Activated T-helper 2 cell treated with anti-CD3 and anti-CD28 coated beads, Interferon-gamma antibody, Interleukin-2, Interleukin-4, amounts not matched to agents 10 μg/mL and 5 μg/mL and 100 μg/mL, durations not matched to agents 14 hours and 24 hours and 36 hours (primary cell): ENCODE data around the gene FRAT2. TPM values are rescaled to one million over a fixed set of nuclear protein-coding genes. Genes with fewer than 3 reads are reported as not detected.

ENCODE experiments used
- DNase-seq: peaks from one replicate; pipeline ENCODE4 v3.0.0; 2021; ENCODE audit warnings: low spot score
- H3K27ac Mint-ChIP-seq: one replicate; pipeline ENCODE4 v1.8.0; 2021; ENCODE audit warnings: mixed read lengths
- H3K27me3 Mint-ChIP-seq: one replicate; pipeline ENCODE4 v1.8.0; 2021; ENCODE audit warnings: low read depth, mixed read lengths
- H3K36me3 Mint-ChIP-seq: one replicate; pipeline ENCODE4 v1.8.0; 2021; ENCODE audit warnings: low read depth, mixed read lengths
- H3K4me1 Mint-ChIP-seq: one replicate; pipeline ENCODE4 v1.8.0; 2021; ENCODE audit warnings: low read depth, mixed read lengths
- H3K4me3 Mint-ChIP-seq: one replicate; pipeline ENCODE4 v1.8.0; 2021; ENCODE audit warnings: low read depth, mild to moderate bottlenecking, moderate library complexity, mixed read lengths
- H3K9me3 Mint-ChIP-seq: one replicate; pipeline ENCODE4 v1.8.0; 2021; ENCODE audit warnings: mixed read lengths
- intact Hi-C: fragments of 100-400 bp; cut with micrococcal nuclease; formaldehyde crosslinking; loops from one replicate; pipeline ENCODE4 v1.15.1; 2023
- total RNA-seq: library from RNA; stranded (reverse); gene quantifications from 2 replicates; pipeline ENCODE4 v1.2.3, GENCODE V29; 2022

The FRAT2 gene
- total RNA-seq, 1 donor from 2014 or later = 10.6 TPM

DNA sequence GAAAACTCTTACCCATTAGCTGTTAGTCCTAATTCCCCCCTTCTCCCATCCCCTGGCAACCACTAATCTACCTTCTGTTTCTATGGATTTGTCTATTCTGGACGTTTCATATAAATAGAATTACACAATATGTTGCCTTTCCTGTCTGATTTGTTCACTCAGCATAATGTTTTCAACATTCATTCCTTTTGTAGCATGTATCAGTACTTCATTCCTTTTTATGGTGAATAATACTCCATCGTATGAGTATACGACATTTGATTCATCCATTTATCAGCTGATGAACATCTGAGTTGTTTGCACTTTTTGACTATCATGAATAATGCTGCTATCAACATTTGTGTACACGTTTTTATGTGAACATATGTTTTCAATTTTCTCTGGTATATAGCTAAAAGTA, 19.9 kb downstream of the FRAT2 start:
- no peak overlapping the region for H3K27ac Mint-ChIP-seq
- no peaks in the 10 kb centered on the region for H3K9me3 Mint-ChIP-seq
- no peak overlapping the region for H3K4me3 Mint-ChIP-seq
- no peaks in the 10 kb centered on the region for H3K36me3 Mint-ChIP-seq
- H3K4me1 Mint-ChIP-seq = peaks cover 4% of the 10 kb centered on the region
- no peaks in the 10 kb centered on the region for H3K27me3 Mint-ChIP-seq
- DNase-seq = no peak
- intact Hi-C loops = loop anchor here (5.0 kb wide), 1 partner anchor 183 kb away; the partner anchor contains the start of genes MMS19 and UBTD1

DNA sequence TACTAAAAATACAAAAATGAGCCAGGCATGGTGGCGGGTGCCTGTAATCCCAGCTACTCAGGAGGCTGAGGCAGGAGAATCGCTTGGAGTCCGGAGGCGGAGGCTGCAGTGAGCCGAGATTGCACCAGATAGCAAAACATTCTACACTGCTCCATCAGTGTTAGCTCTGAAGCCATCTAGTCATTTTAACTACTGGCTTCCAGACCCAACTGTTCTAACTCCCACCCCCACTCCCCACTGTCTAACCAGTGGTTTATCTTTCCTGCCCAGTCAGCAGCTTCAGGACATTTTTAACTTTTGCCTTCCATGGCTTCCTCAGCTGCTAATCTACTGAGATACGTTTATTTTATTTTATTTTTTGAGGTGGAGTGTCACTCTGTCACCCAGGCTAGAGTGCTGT, 21.6 kb downstream of the FRAT2 start:
- Mint-ChIP-seq H3K4me3 (no peak overlapping the region), H3K4me1 (no peaks in the 10 kb centered on the region)

DNA sequence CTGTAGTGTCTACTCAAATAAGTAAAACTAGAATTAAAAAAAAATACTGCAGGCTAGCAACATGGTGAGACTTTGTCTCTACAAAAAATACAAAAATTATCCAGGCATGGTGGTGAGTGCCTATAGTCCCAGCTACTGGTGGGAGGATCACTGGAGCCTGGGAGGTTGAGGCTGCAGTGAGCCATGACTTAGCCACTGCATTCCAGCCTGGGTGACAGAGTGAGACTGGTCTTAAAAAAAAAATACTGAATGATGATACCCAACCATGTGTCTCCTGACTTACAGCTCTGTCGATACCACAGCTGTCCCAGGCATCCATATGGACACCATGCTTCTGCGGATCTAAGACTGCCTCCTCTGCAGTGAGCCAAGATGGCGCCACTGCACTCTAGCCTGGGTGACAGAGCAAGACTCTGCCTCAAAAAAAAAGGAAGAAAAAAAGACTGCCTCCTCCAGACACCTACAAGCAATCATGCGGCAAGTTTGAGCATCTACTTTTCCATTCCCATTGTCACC, 23.4 kb downstream of the FRAT2 start:
- no peaks in the 10 kb centered on the region for H3K36me3 Mint-ChIP-seq
- H3K4me1 Mint-ChIP-seq = peaks cover 3% of the 10 kb centered on the region
- intact Hi-C loops = no loop called here
- no peak overlapping the region for H3K4me3 Mint-ChIP-seq
- H3K9me3 Mint-ChIP-seq = no peaks in the 10 kb centered on the region
- no peak for DNase-seq
- no peak overlapping the region for H3K27ac Mint-ChIP-seq
- peaks cover 3% of the 10 kb centered on the region for H3K27me3 Mint-ChIP-seq

More for the DNA sequence above, 21.6 kb downstream of the FRAT2 start:
- Mint-ChIP-seq H3K27me3 (no peaks in the 10 kb centered on the region), H3K36me3 (no peaks in the 10 kb centered on the region), H3K27ac (no peak overlapping the region), H3K9me3 (no peaks in the 10 kb centered on the region)
- intact Hi-C loops = no loop called here
- no peak for DNase-seq

DNA sequence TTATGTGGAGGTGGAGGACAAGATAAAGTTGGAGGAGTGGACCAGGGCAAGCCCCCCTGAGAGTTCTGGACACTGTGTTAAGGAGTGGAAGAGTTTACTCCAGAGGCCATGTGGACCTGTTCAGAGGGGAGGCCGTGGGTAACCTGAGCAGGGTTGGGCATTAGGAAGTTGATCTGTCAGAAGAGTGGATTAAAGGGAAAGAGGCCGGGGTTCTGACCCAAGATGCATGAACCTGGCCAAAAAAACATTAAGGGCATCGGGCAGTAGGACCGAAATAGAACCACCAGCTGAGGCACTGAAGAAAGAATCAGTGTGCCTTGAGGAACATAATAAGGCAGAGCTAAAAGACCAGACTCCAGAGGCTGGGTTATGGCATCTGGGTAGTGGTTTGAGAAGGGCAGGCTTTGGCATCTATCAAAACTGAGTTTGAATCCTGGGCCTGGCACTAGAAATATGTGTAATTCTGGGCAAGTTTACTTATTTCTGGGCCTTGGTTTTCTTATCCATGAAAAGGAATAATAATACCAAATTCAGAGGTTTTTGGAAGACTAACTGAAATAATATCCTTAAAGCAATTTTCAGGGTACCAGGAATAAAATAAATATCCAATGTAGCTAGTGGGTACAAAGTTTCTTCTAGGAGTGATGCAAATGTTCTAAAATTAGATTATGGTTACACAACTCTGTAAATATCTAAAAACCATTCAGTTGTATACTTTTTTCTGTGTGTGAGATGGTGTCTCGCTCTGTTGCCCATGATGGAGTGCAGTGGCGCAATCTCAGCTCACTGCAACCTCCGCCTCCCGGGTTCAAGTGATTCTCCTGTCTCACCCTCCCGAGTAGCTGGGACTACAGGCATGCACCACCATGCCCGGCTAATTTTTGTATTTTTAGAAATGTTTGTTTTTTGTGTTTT, 26.4 kb downstream of the FRAT2 start:
- Mint-ChIP-seq H3K27me3 (peaks cover 3% of the 10 kb centered on the region), H3K4me3 (no peak overlapping the region), H3K4me1 (peaks cover 3% of the 10 kb centered on the region), H3K9me3 (no peaks in the 10 kb centered on the region), H3K27ac (no peak overlapping the region), H3K36me3 (no peaks in the 10 kb centered on the region)
- intact Hi-C loops = no loop called here
- no peak for DNase-seq

DNA sequence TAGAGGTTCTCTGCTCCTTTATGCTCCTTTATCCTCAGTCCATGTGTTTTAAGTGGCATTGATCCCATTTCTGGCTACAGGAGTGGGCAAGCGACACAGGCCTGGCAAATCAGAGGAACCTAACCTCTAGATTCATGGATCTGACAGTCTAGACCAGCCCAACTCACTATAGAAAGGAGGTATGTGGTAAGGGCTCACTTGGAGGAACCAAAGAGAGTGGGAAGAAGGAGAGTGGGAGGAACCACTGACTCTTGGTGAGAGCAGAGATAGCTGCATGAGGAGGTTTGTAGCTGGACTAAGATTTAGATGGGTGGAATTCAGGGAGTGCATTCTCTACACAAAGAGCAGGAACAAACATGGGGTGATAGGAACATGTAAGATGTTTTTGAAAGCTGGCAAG, 27.1 kb downstream of the FRAT2 start:
- no peaks in the 10 kb centered on the region for H3K36me3 Mint-ChIP-seq
- no peak for DNase-seq
- no peaks in the 10 kb centered on the region for H3K9me3 Mint-ChIP-seq
- peaks cover 3% of the 10 kb centered on the region for H3K27me3 Mint-ChIP-seq
- H3K4me3 Mint-ChIP-seq = no peak overlapping the region
- no peak overlapping the region for H3K27ac Mint-ChIP-seq
- intact Hi-C loops = no loop called here
- H3K4me1 Mint-ChIP-seq = peaks cover 3% of the 10 kb centered on the region

DNA sequence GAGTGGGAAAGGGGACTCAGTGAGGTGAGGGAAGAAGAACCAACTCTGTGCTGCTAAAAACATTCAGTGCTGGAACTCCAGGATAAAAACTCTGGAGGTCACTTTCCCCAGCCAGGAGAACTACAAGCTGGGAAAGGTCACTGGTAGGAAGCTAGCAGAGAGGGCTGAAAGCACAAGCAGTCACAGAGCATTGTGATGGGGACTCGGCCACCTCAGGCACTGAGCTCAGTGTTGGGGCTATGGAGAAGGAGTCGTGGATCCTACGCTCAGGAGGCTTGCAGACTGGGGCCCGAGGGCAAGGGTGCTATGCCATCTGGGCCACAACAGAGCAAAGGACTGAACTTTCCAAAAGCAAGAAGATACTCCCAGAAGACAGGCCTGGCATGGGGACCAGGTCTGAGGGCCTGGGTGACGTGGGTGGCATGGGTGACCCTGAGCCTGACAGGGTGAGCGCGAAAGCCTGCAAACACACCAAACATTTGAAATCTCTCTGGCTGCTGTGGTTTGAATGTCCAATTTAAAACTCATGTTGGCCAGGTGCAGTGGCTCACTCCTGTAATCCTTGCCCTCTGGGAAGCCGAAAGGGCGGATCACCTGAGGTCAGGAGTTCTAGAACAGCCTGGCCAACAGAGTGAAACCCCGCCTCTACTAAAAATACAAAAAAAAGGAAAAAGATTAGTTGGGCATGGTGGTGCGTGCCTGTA, 32.3 kb downstream of the FRAT2 start:
- no peak for DNase-seq
- H3K27me3 Mint-ChIP-seq = peaks cover 5% of the 10 kb centered on the region
- H3K4me3 Mint-ChIP-seq = no peak overlapping the region
- no peak overlapping the region for H3K27ac Mint-ChIP-seq
- no peaks in the 10 kb centered on the region for H3K36me3 Mint-ChIP-seq
- H3K9me3 Mint-ChIP-seq = no peaks in the 10 kb centered on the region
- H3K4me1 Mint-ChIP-seq = peaks cover 3% of the 10 kb centered on the region
- intact Hi-C loops = no loop called here

DNA sequence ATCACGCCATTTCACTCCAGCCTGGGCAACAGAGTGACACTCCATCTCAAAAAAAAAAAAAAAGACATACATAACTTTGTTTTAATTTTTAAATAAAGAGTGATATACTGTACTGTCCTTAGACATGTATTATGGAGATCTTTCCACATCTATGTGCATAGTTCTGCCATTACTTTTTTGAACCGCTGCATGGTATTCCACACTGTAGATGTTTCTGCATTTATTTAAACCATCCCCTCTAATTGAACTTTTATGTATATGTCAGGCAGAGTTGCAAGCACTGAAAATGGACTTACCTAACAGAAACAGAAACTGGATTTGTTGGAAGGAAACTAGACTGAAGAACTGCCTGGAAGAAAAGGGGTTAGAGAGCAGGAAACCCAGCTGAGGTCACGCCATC, 33.5 kb downstream of the FRAT2 start:
- Mint-ChIP-seq H3K4me1 (peaks cover 3% of the 10 kb centered on the region), H3K4me3 (no peak overlapping the region), H3K27ac (no peak overlapping the region), H3K9me3 (no peaks in the 10 kb centered on the region), H3K27me3 (peaks cover 5% of the 10 kb centered on the region), H3K36me3 (no peaks in the 10 kb centered on the region)
- intact Hi-C loops = no loop called here
- DNase-seq = no peak

DNA sequence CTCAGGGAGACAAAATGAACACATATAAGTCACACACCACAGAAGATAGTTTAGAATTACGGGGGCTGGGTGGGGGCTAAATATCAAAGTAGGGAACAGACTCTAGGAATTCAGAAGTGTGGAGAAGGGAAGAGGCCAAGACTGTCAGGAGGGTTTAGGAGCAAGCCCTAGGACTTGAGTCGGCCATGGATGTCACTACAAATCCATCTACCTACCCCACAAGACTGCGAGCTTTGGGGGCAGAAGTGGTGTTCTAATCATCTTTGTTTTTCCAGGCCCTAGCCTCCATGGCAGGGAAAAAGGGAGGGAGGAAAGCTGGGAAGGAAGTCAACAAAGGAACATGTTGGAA, 36.3 kb downstream of the FRAT2 start:
- Mint-ChIP-seq H3K27ac (no peak overlapping the region), H3K9me3 (no peaks in the 10 kb centered on the region), H3K4me1 (peaks cover 6% of the 10 kb centered on the region), H3K36me3 (no peaks in the 10 kb centered on the region), H3K4me3 (no peak overlapping the region), H3K27me3 (peaks cover 5% of the 10 kb centered on the region)
- DNase-seq = no peak
- intact Hi-C loops = no loop called here

DNA sequence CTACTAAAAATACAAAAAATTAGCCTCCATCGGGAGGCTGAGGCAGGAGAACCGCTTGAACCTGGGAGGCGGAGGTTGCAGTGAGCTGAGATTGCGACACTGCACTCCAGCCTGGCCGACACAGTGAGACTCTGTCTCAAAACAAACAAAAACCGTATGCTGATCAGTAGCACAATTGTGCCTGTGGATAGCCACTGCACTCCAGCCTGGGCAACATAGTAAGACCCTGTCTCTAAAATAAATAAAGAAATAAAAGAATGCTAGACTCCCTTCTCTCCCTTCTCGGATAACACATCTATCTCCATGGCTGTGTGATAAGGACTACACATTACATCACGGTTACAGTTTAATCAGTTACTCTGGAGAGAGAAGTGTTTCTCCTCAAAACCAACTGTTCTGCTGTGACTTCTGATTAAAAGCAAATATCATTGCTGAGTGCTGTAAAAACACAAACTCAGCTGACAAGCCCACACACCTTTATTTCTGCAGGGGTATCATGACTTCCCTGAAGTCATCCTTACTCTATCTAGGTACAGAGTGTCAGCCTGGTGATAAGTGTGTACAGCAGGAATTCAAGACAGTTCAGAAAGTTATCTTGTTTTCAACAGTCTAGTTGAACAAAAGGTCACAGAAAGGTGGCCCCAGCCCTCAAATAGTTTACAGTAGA, 36.8 kb downstream of the FRAT2 start:
- peaks cover 8% of the 10 kb centered on the region for H3K4me1 Mint-ChIP-seq
- intact Hi-C loops = no loop called here
- H3K27me3 Mint-ChIP-seq = peaks cover 5% of the 10 kb centered on the region
- H3K36me3 Mint-ChIP-seq = no peaks in the 10 kb centered on the region
- H3K27ac Mint-ChIP-seq = no peak overlapping the region
- no peaks in the 10 kb centered on the region for H3K9me3 Mint-ChIP-seq
- DNase-seq = no peak
- H3K4me3 Mint-ChIP-seq = no peak overlapping the region

DNA sequence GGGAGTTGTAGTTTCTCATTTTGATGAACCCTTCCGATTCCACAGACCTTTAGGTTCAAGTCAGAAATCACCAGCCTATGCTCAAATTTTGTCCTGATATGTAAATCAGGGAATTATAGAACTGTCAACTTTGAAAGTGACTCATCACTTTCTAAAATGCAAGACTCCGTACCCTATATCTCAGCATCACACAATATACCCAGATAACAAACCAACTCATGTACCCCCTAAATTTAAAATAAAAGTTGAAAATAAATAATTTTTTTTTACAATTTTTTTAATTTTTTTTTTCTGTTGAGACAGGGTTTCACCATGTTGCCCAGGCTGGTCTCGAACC, 41.7 kb downstream of the FRAT2 start:
- Mint-ChIP-seq H3K4me3 (peak overlapping the region; percentile 94), H3K36me3 (peaks cover 11% of the 10 kb centered on the region), H3K27me3 (peaks cover 2% of the 10 kb centered on the region), H3K27ac (peak overlapping the region; percentile 73), H3K9me3 (no peaks in the 10 kb centered on the region), H3K4me1 (peaks cover 24% of the 10 kb centered on the region)
- DNase-seq = no peak
- intact Hi-C loops = loop anchor here (1.0 to 5.0 kb wide), 4 partner anchors 25 to 205 kb away; partner anchors contain the start of genes MMS19, RRP12 and UBTD1

DNA sequence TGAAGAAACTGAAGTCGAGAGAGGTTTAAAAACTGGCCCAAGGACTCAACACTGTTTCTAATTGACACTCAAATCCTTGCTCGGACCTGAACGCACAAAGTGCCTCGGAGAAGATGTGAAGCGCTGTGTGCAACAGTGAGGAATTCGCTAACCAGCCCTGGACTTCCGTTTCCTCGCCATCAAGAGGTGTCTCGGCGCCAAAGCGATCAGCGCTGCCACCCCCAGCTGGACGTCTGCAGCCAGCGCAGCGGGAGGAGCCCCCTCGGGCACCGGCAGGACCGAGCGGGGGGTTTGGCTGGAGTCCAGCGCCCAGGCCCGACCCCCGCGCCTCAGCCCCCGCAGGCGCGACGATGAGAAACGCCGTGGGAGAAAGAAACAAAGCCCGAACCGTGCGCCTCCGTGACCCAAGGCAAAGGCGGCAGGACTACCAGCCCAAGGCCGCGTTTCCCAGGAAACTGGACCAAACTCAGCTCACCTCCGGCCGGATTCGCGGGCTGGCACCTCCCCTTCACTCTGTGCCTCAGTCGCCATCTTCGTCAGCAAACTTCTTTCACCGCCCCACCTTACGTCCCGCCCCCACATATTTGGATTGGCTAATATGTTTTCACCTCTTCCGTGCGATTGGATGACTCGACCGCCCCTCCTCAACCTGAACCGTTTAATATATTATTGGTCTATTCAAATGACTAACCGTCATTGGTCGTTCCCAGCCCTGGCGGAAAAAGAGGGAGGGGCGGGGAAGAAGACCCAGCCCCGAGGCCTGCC, 42.2 kb downstream of the FRAT2 start, which contains the start of gene ARHGAP19:
ARHGAP19 (minus strand) TSS at position 541 of the 765 bp plus-strand sequence; CDS start at position 531, 10 bp downstream.
- intact Hi-C loops = loop anchor here (1.0 to 5.0 kb wide), 4 partner anchors 26 to 206 kb away; partner anchors contain the start of genes MMS19, RRP12 and UBTD1
- H3K27ac Mint-ChIP-seq = peak within 1 kb of the TSS; percentile 83
- no peaks in the 10 kb centered on the region for H3K9me3 Mint-ChIP-seq
- no peaks in the 10 kb centered on the region for H3K27me3 Mint-ChIP-seq
- H3K36me3 Mint-ChIP-seq = peaks cover 11% of the 10 kb centered on the region
- peak; percentile 93 for DNase-seq
- H3K4me1 Mint-ChIP-seq = peaks cover 24% of the 10 kb centered on the region
- peak within 1 kb of the TSS; percentile 94 for H3K4me3 Mint-ChIP-seq
